Putamen (tissue), 1 donor: Measurements from ENCODE around the gene CFAP45.

ENCODE experiments used
- DNase-seq: peaks from one replicate; pipeline ENCODE4 v3.0.0-alpha.2; 2016; ENCODE audit warnings: low spot score

The CFAP45 gene

DNA sequence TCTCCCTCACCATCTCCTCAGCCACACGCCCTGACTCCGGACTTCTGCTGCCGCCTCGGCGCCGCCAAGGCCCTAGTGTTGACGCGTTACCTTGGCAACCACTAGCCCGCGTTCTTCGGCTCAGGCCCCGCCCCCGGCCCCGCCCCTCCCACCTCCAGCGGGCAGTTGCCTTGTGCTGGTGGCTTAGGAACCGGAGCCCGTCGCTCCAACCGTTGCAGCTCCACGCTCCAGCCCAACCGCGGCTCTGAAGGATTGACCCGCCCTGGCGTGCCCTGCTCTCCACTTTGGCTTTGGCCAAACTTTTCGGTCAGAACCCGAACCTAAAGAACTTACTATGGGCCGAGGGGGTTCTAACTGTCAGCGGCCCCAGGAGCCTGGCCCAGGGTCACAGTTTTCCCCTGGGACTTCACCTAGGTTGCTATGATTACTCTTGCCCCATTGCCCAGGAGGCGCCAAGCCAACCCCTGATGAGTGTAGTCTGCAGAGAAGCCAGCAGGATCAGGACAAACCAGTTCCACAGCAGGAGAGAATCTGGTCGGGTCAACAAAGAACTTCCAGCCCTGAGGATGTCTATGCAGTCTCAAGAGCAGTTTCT lies at the start of gene CFAP45:
TSS of gene CFAP45 (minus strand) at position 80 of the 595 bp plus-strand sequence. CDS start at position 13, 67 bp downstream.
- DNase-seq, result no peak

DNA sequence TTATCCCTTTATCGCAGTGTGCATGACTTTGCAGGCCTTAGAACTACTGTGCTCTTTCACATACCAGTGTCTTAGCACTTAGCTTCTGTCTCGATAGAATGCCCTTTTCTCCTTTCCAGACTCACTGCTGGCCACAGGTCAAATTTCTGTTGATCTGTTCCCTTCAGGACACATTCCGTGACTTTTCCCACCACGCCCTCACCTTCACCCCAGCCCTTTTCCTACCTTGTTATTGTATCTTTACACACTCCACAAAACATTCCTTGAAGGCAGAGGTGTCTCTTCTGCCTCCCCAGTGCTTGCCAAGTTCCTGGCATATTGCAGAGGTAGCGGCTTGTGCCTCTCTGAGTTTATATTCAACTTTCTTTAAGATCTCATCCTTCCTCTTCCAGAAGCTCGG lies 49.2 kb upstream of the CFAP45 start:
- no peak for DNase-seq

DNA sequence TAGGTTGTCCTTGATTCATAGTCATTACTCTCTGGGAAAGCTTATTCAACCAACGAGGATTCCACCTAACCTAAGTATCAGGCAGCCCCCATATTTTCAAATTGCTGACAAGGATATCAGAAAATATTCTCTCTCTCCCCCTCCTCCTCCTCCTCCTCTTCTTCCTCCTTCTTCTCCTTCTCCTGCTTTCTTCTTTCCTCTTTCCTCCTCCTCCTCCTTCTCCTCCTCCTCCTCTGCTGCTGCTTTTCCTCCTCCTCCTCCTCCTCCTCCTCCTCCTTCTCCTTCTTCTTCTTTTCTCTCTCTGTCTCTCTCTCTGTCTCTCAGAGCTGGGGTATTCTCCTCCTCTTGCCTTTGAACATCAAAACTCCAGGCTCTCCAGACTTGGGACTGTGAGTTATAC lies 48.0 kb upstream of the CFAP45 start:
- no peak for DNase-seq

GRCh38 chr1:159946242-159947187 lies 46.5 kb upstream of the CFAP45 start:
- no peak for DNase-seq

DNA sequence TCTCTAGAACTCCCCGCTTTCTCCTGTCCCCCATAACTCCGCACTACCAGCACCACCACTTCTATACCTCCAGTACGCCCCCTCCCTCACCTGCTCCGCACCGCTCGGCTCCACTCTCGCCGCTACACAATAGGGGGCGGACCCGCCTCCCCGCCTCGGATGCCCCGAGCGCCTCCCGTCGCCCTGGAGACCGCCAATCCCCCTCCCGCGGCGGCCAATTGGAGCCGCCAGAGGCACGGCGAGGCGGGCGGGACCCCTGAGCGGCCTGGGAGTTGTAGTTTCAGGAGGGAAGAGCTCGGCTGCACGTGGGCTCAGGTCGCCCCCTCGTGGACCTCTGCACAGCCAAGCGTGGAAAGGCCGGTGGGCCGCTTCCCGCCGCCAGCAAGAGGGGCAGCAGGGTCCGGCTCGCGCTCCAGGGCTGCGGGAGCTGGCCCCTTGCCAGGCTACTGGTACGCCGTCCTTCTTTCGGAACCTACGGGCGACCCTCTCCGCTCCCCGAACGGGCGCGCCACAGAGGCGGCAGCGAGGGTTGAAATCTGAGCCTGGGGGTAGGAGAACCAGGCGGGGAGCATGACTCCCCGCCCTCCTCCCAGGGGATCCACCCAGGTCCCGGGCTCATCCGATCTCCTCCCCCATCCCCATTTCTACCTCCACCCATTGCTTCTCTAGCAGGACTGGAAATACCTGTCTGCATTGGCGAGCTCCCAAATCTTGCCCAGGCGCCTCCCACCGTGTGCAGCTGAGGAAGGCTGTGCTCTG lies 45.7 kb upstream of the CFAP45 start, which contains the start of gene IGSF9:
TSS of gene IGSF9 (minus strand) at position 131 of the 759 bp plus-strand sequence. CDS start 2,159 bp downstream, outside the sequence.
- DNase-seq, result peak; percentile 68

GRCh38 chr1:159944623-159945455 lies 44.9 kb upstream of the CFAP45 start:
- DNase-seq, result no peak

- no peak for DNase-seq
Measured at GRCh38 chr1:159943908-159944622, 44.1 kb upstream of the CFAP45 start.

- no peak for DNase-seq
Measured at GRCh38 chr1:159943278-159943640, 43.3 kb upstream of the CFAP45 start.

DNA sequence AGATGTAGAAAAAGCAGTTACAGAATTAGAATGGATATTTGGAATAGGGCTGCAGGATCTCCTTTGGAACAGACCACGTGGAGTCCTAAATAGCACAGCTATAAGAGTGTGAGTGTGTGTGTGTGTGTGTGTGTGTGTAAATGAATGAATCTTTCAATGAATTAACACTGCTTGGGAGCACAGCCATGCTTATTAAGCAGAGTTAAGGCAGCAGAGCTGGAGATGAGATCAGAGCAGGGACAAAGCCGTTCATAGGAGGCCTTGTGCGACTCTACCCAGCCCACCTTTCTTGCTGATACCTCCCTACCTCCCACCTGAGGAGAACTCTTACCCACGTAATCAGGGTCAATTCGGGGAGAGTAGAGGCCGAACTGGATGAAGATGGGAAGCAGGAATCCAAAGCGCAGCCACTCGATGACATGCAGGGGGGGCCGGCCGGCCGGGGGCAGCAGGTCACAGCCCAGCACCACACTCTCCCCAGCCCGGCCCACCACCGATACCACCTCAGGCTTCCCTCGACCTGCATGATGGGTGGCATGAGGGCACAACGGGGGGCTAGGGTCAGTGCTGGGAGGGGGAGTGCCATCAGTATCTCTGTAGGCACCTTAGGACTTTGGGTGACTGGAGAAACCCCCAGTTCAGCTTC lies 42.8 kb upstream of the CFAP45 start:
- DNase-seq, result no peak

GRCh38 chr1:159941591-159942560 lies 41.9 kb upstream of the CFAP45 start:
- DNase-seq, result no peak

- no peak for DNase-seq
Measured at GRCh38 chr1:159941141-159941540, 41.2 kb upstream of the CFAP45 start.

DNA sequence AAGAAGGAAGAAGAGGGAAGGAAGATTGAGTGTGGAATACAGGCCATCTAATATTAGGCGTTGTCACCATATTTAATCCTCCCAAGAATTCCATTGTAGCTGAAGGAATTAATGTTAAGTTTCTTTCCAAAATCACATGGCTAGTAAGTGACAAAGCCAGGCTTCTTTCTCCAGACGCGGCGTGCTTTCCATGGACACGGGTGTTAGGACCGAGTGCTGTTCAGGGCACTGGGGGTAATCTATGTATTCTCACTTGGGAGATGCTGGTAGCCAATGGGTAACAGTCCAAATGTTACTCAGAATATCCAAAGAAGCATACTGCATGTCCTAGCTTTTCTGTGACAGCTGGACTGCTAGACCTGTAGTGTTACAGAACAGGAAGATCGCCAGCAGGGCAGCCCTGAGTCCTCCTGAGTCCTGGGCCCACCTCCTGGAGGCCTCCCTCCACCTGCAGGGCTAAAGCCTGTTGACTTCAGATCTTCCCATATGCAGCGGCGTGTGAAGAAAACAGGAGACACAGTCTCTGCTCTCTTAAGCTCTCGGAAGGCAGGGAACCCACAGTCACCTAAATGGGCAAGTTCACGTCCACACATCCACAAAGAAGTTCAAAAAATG lies 40.1 kb upstream of the CFAP45 start:
- no peak for DNase-seq

- DNase-seq, result no peak
Measured at GRCh38 chr1:159939678-159940002, 39.7 kb upstream of the CFAP45 start.

GRCh38 chr1:159938905-159939677 lies 39.1 kb upstream of the CFAP45 start:
- no peak for DNase-seq

GRCh38 chr1:159938211-159938852 lies 38.4 kb upstream of the CFAP45 start:
- no peak for DNase-seq

GRCh38 chr1:159937054-159937750 lies 37.2 kb upstream of the CFAP45 start:
- DNase-seq, result no peak
